Esophagus squamous epithelium (tissue), 4 donors: ENCODE results near the gene POLK.
"Not testable (repeated sequence)": the region's sequence is repeated elsewhere in the genome, so short reads cannot be mapped to it uniquely, and the experiment has no call there.

Experiments
- CTCF ChIP-seq, 6 experiments: fragments of 450-650 bp in 4 of 6; fragments of 200-600 bp in 2 of 6; sonication (generic) in 2 of 6; IDR thresholded peaks; one replicate each; pipeline ENCODE4 v1.5.1; 2016 to 2019; ENCODE audit warnings: antibody characterized with exemption in 6 of 6, mild to moderate bottlenecking in 4 of 6, moderate library complexity in 4 of 6
- POLR2A ChIP-seq, 4 donors: fragments of 450-650 bp; IDR thresholded peaks; one replicate each; pipeline ENCODE4 v1.6.1; 2017; ENCODE audit warnings: antibody characterized with exemption in 4 of 4, mild to moderate bottlenecking in 4 of 4, moderate library complexity in 3 of 4

- TF ChIP-seq CTCF, POLR2A (IDR thresholded peaks at IDR 0.05): not testable (repeated sequence)
Measured at GRCh38 chr5:75607341-75607740, 95.7 kb downstream of the POLK start.
